Type B pancreatic cell (in vitro differentiated cells): ENCODE measurements around the gene IL1B. TPM values are rescaled to one million over a fixed set of nuclear protein-coding genes. Genes with fewer than 3 reads are reported as not detected.

Experiments
- DNase-seq: peaks from one replicate; pipeline ENCODE4 v3.0.0; 2021; ENCODE audit warnings: mixed read lengths; ENCODE audit not compliant: unreplicated experiment; ENCODE audit errors: extremely low spot score
- H3K27ac Mint-ChIP-seq: 2 replicates; pipeline ENCODE4 v1.8.0; 2021; ENCODE audit warnings: mild to moderate bottlenecking, mixed read lengths
- H3K27me3 Mint-ChIP-seq: 2 replicates; pipeline ENCODE4 v1.8.0; 2021; ENCODE audit warnings: mixed read lengths
- H3K36me3 Mint-ChIP-seq: 2 replicates; pipeline ENCODE4 v1.8.0; 2021; ENCODE audit warnings: mixed read lengths
- H3K4me1 Mint-ChIP-seq: one replicate; pipeline ENCODE4 v1.8.0; 2021; ENCODE audit warnings: mixed read lengths; ENCODE audit not compliant: unreplicated experiment
- H3K4me3 Mint-ChIP-seq: 2 replicates; pipeline ENCODE4 v1.8.0; 2021; ENCODE audit warnings: mild to moderate bottlenecking, mixed read lengths
- H3K9me3 Mint-ChIP-seq: 2 replicates; pipeline ENCODE4 v1.8.0; 2021; ENCODE audit warnings: mixed read lengths
- CTCF ChIP-seq: fragments of 200-600 bp; sonication (generic); conservative IDR thresholded peaks from 2 replicates; pipeline ENCODE4 v1.5.0; 2021; ENCODE audit warnings: antibody characterized with exemption, mild to moderate bottlenecking
- total RNA-seq: library from RNA; stranded (reverse); gene quantifications from 2 replicates; pipeline ENCODE4 v1.2.1, GENCODE V29; 2021; ENCODE audit warnings: low replicate concordance

Gene IL1B
- total RNA-seq, 1 donor from 2014 or later = 0.46 TPM

DNA sequence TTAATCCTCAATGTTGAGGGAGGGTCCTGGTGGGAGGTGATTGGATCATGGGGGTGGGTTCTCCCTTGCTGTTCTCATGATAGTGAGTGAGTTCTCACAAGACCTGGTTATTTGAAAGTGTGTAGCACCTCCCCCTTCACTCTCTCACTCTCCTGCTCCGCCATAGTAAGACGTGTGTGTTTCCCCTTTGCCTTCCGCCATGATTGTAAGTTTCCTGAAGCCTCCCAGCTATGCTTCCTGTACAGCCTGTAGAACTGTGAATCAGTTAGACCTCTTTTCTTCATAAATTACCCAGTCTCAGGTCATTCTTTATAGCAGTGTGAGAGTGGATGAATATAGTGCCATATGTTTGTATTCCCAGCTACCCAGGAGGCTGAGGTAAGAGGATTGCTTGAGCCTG is 9.6 kb downstream of the IL1B start:
- peaks cover 14% of the 10 kb centered on the region for H3K4me1 Mint-ChIP-seq
- peaks cover 4% of the 10 kb centered on the region for H3K36me3 Mint-ChIP-seq
- TF ChIP-seq CTCF = no peak
- H3K27ac Mint-ChIP-seq = no peak overlapping the region
- DNase-seq = no peak
- H3K4me3 Mint-ChIP-seq = no peak overlapping the region
- H3K9me3 Mint-ChIP-seq = peaks cover 4% of the 10 kb centered on the region
- peaks cover 19% of the 10 kb centered on the region for H3K27me3 Mint-ChIP-seq

GRCh38 chr2:112825706-112826105 is 10.9 kb downstream of the IL1B start:
- H3K4me1 Mint-ChIP-seq = peaks cover 14% of the 10 kb centered on the region
- no peak overlapping the region for H3K4me3 Mint-ChIP-seq
- H3K27ac Mint-ChIP-seq = no peak overlapping the region
- no peak for TF ChIP-seq CTCF
- H3K36me3 Mint-ChIP-seq = peaks cover 4% of the 10 kb centered on the region
- DNase-seq = no peak
- H3K9me3 Mint-ChIP-seq = peaks cover 4% of the 10 kb centered on the region
- H3K27me3 Mint-ChIP-seq = peaks cover 27% of the 10 kb centered on the region

GRCh38 chr2:112824694-112825085 is 11.9 kb downstream of the IL1B start:
- Mint-ChIP-seq H3K4me1 (peaks cover 14% of the 10 kb centered on the region), H3K27ac (no peak overlapping the region), H3K9me3 (peaks cover 4% of the 10 kb centered on the region), H3K27me3 (peaks cover 27% of the 10 kb centered on the region), H3K36me3 (peaks cover 4% of the 10 kb centered on the region), H3K4me3 (no peak overlapping the region)
- TF ChIP-seq CTCF = no peak
- no peak for DNase-seq

GRCh38 chr2:112821682-112822081 is 14.9 kb downstream of the IL1B start:
- peaks cover 15% of the 10 kb centered on the region for H3K4me1 Mint-ChIP-seq
- H3K9me3 Mint-ChIP-seq = no peaks in the 10 kb centered on the region
- DNase-seq = no peak
- no peak for TF ChIP-seq CTCF
- H3K27ac Mint-ChIP-seq = no peak overlapping the region
- H3K36me3 Mint-ChIP-seq = peaks cover 4% of the 10 kb centered on the region
- H3K4me3 Mint-ChIP-seq = no peak overlapping the region
- H3K27me3 Mint-ChIP-seq = peaks cover 20% of the 10 kb centered on the region

GRCh38 chr2:112821142-112821541 is 15.4 kb downstream of the IL1B start:
- DNase-seq = no peak
- Mint-ChIP-seq H3K27ac (no peak overlapping the region), H3K36me3 (peaks cover 4% of the 10 kb centered on the region), H3K27me3 (peaks cover 20% of the 10 kb centered on the region), H3K9me3 (no peaks in the 10 kb centered on the region), H3K4me3 (no peak overlapping the region), H3K4me1 (peaks cover 15% of the 10 kb centered on the region)
- no peak for TF ChIP-seq CTCF

GRCh38 chr2:112820343-112820742 is 16.2 kb downstream of the IL1B start:
- Mint-ChIP-seq H3K4me1 (peaks cover 15% of the 10 kb centered on the region), H3K9me3 (no peaks in the 10 kb centered on the region), H3K4me3 (no peak overlapping the region), H3K36me3 (peaks cover 4% of the 10 kb centered on the region), H3K27ac (no peak overlapping the region), H3K27me3 (peaks cover 20% of the 10 kb centered on the region)
- TF ChIP-seq CTCF = no peak
- no peak for DNase-seq
